Middle frontal gyrus (tissue), 1 donor: ENCODE data around the gene LGMN.
A peak's percentile ranks its signal among the peaks of the same experiment; 100 is the strongest.
"Not testable (repeated sequence)": the region's sequence is repeated elsewhere in the genome, so short reads cannot be mapped to it uniquely, and the experiment has no call there.

ENCODE experiments used
- DNase-seq: peaks from one replicate; pipeline ENCODE4 v3.0.0-alpha.2; 2015; ENCODE audit warnings: low spot score; ENCODE audit errors: extremely low spot score

Gene LGMN

GRCh38 chr14:92748259-92749016, at the start of gene LGMN:
Gene LGMN (minus strand): TSS chr14:92748627. CDS start chr14:92732786, 15,841 bp downstream.
- peak; percentile 95 for DNase-seq

GRCh38 chr14:92794961-92795360, 46.5 kb upstream of the LGMN start:
- DNase-seq, result no peak

- no peak for DNase-seq
Observed at GRCh38 chr14:92794547-92794941, 46.1 kb upstream of the LGMN start.

GRCh38 chr14:92793709-92794546, 45.5 kb upstream of the LGMN start, which contains the start of gene GOLGA5:
Gene GOLGA5 (plus strand): TSS chr14:92794305. CDS start chr14:92797438, 3,133 bp downstream.
- peak; percentile 98 for DNase-seq

- DNase-seq, result no peak
Observed at GRCh38 chr14:92792885-92793284, 44.5 kb upstream of the LGMN start.

GRCh38 chr14:92789457-92790089, 41.1 kb upstream of the LGMN start:
- no peak for DNase-seq

GRCh38 chr14:92787554-92787953, 39.1 kb upstream of the LGMN start:
- no peak for DNase-seq

GRCh38 chr14:92786427-92786756, 38.0 kb upstream of the LGMN start:
- no peak for DNase-seq

- no peak for DNase-seq
Observed at GRCh38 chr14:92785667-92786426, 37.4 kb upstream of the LGMN start.

GRCh38 chr14:92783813-92784431, 35.5 kb upstream of the LGMN start:
- peak; percentile 75 for DNase-seq

- DNase-seq, result no peak
Observed at GRCh38 chr14:92781350-92781749, 32.9 kb upstream of the LGMN start.

GRCh38 chr14:92780444-92781232, 32.2 kb upstream of the LGMN start:
- no peak for DNase-seq

- not testable (repeated sequence) for DNase-seq
Observed at GRCh38 chr14:92778868-92779565, 30.6 kb upstream of the LGMN start.

GRCh38 chr14:92775292-92775691, 26.9 kb upstream of the LGMN start:
- not testable (repeated sequence) for DNase-seq

GRCh38 chr14:92774572-92774971, 26.1 kb upstream of the LGMN start:
- no peak for DNase-seq

- no peak for DNase-seq
Observed at GRCh38 chr14:92770484-92770883, 22.1 kb upstream of the LGMN start.

GRCh38 chr14:92768795-92769194, 20.4 kb upstream of the LGMN start:
- no peak for DNase-seq

GRCh38 chr14:92768236-92768635, 19.8 kb upstream of the LGMN start:
- not testable (repeated sequence) for DNase-seq
